A549 (cell line): ENCODE measurements around the gene HMGXB3. TPM values are rescaled to one million over a fixed set of nuclear protein-coding genes. Genes with fewer than 3 reads are reported as not detected.

ENCODE experiments used
- ATAC-seq, 2 experiments: fragments of 200-7000 bp in 1 of 2; fragments of >200 bp in 1 of 2; cut with Nextera tagmentation in 1 of 2; cut with Tn5 transposase in 1 of 2; 3 replicates each; pipeline versions ENCODE4 v1.8.0 to v1.9.1; 2018 to 2020; ENCODE audit warnings: mild to moderate bottlenecking in 1 of 2, moderate library complexity in 1 of 2
- CTCF ChIA-PET: fragments of 300-600 bp; sonication (Branson Sonifier 250); formaldehyde crosslinking; extraction: SDS; loops from one replicate; lab custom pipeline; 2021; ENCODE audit warnings: antibody characterized with exemption, inconsistent platforms; lab: Yijun Ruan, JAX
- POLR2A ChIA-PET: fragments of 350-600 bp; formaldehyde crosslinking; extraction: SDS; loops from one replicate; lab custom pipeline; 2021; ENCODE audit warnings: antibody characterized with exemption, inconsistent platforms; lab: Yijun Ruan, JAX
- DNase-seq, 2 experiments: peaks; one replicate each; pipeline versions ENCODE4 v3.0.0 to v3.0.0-alpha.2; 2011 to 2016; ENCODE audit warnings: low read depth in 1 of 2, low spot score in 1 of 2
- FAIRE-seq: peaks from 2 replicates; lab custom pipeline; 2011; peaks lifted over from hg19 to GRCh38; lab: Jason Lieb, UNC
- H3K27ac ChIP-seq, 2 experiments: fragments of >200 bp; sonication (Bioruptor Twin); formaldehyde crosslinking; 3 replicates each; pipeline ENCODE4 v1.5.1; 2016 to 2017
- H3K4me1 ChIP-seq: fragments of >200 bp; sonication (Bioruptor Twin); formaldehyde crosslinking; 3 replicates; pipeline ENCODE4 v1.6.1; 2016
- H3K4me2 ChIP-seq: fragments of >200 bp; sonication (Bioruptor Twin); formaldehyde crosslinking; 3 replicates; pipeline ENCODE4 v1.6.1; 2016
- H3K4me3 ChIP-seq: fragments of >200 bp; sonication (Bioruptor Twin); formaldehyde crosslinking; 3 replicates; pipeline ENCODE4 v1.5.1; 2016
- H3K9me3 ChIP-seq: fragments of >200 bp; sonication (Bioruptor Twin); formaldehyde crosslinking; 3 replicates; pipeline ENCODE4 v1.6.1; 2016
- BHLHE40 ChIP-seq: IDR thresholded peaks from 2 replicates; pipeline ENCODE4 v1.6.1; 2012; ENCODE audit warnings: low read depth, low read length, inconsistent platforms
- CBX2 ChIP-seq: fragments of 200-600 bp; sonication (generic); IDR thresholded peaks from 2 replicates; pipeline ENCODE4 v1.6.1; 2016; ENCODE audit warnings: low read depth, mild to moderate bottlenecking, borderline replicate concordance
- CHD4 ChIP-seq: fragments of 200-600 bp; sonication (generic); IDR thresholded peaks from 2 replicates; pipeline ENCODE4 v1.6.1; 2016; ENCODE audit warnings: antibody characterized with exemption, mild to moderate bottlenecking, borderline replicate concordance
- EP300 ChIP-seq, 2 experiments: fragments of >200 bp; sonication (Bioruptor Twin); formaldehyde crosslinking; IDR thresholded peaks; 2 replicates in 1 of 2; 3 replicates in 1 of 2; pipeline ENCODE4 v1.6.1; 2016 to 2017
- FOSB ChIP-seq: fragments of 250-450 bp; sonication (Bioruptor Pico); IDR thresholded peaks from 2 replicates; pipeline ENCODE4 v1.5.0; 2020; ENCODE audit warnings: mild to moderate bottlenecking, moderate library complexity
- FOSL2 ChIP-seq, 2 experiments: fragments of 450-650 bp in 1 of 2; fragments of >200 bp in 1 of 2; sonication (Bioruptor Twin) in 1 of 2; formaldehyde crosslinking; IDR thresholded peaks; 2 replicates each; pipeline versions ENCODE4 v1.5.0 to v1.6.1; 2016 to 2020; ENCODE audit warnings: mild to moderate bottlenecking in 1 of 2, moderate library complexity in 1 of 2
- FOXS1 ChIP-seq: fragments of 250-450 bp; sonication (Bioruptor Pico); IDR thresholded peaks from 2 replicates; pipeline ENCODE4 v1.5.0; 2020; ENCODE audit warnings: mild to moderate bottlenecking, moderate library complexity
- GATA3 ChIP-seq: IDR thresholded peaks from 2 replicates; pipeline ENCODE4 v1.6.1; 2012; ENCODE audit warnings: borderline replicate concordance
- HOXB5 ChIP-seq: fragments of 250-450 bp; sonication (Bioruptor Pico); IDR thresholded peaks from 2 replicates; pipeline ENCODE4 v1.5.0; 2020; ENCODE audit warnings: mild to moderate bottlenecking, moderate library complexity
- JUN ChIP-seq, 2 experiments: fragments of >200 bp; sonication (Bioruptor Twin); formaldehyde crosslinking; IDR thresholded peaks; 2 replicates in 1 of 2; 3 replicates in 1 of 2; pipeline ENCODE4 v1.6.1; 2016 to 2017
- KDM5A ChIP-seq: fragments of 200-600 bp; sonication (generic); IDR thresholded peaks from 2 replicates; pipeline ENCODE4 v1.6.1; 2016; ENCODE audit warnings: antibody characterized with exemption, mild to moderate bottlenecking
- MAFK ChIP-seq: fragments of 450-650 bp; IDR thresholded peaks from 2 replicates; pipeline ENCODE4 v1.6.1; 2014; ENCODE audit not compliant: partially characterized antibody
- MYC ChIP-seq: IDR thresholded peaks from 2 replicates; pipeline ENCODE4 v1.6.1; 2012; ENCODE audit warnings: mild to moderate bottlenecking, inconsistent platforms, low read length, improper control_type of control experiment, borderline replicate concordance
- NPAS2 ChIP-seq: fragments of 250-450 bp; sonication (Bioruptor Pico); IDR thresholded peaks from 2 replicates; pipeline ENCODE4 v1.8.0; 2022; ENCODE audit warnings: mild to moderate bottlenecking, moderate library complexity, borderline replicate concordance
- POLR2AphosphoS2 ChIP-seq: conservative IDR thresholded peaks from 2 replicates; pipeline ENCODE4 v1.6.1; 2012; ENCODE audit warnings: low read length, improper control_type of control experiment, inconsistent platforms
- RFX5 ChIP-seq: fragments of 450-650 bp; IDR thresholded peaks from 2 replicates; pipeline ENCODE4 v1.7.1; 2014; ENCODE audit warnings: antibody characterized with exemption, mild to moderate bottlenecking, moderate library complexity
- TFCP2L1 ChIP-seq: fragments of 250-450 bp; sonication (Bioruptor Pico); IDR thresholded peaks from 2 replicates; pipeline ENCODE4 v1.5.0; 2021; ENCODE audit warnings: mild to moderate bottlenecking
- ZNF302 ChIP-seq: fragments of 250-450 bp; sonication (Bioruptor Pico); IDR thresholded peaks from 2 replicates; pipeline ENCODE4 v1.9.0; 2021; ENCODE audit warnings: inconsistent platforms, mild to moderate bottlenecking, moderate library complexity
- WGBS: methylation state at CpG from one replicate; pipeline ENCODE4 v1.1.6; 2017; ENCODE audit errors: missing lambda C conversion rate; 5-methylcytosine and 5-hydroxymethylcytosine counted together
- polyA plus RNA-seq, 4 experiments: library from polyadenylated mRNA; depleted of rRNA in 3 of 4; stranded (reverse); fragments of >200 nt; fragmentation: RNase III in 1 of 4; extraction: RNeasy Plus Mini Kit Qiagen cat#74134 plus additional on column Dnase treatment in 1 of 4; gene quantifications; 2 replicates in 3 of 4; 3 replicates in 1 of 4; pipeline ENCODE4 v1.2.3, GENCODE V29; 2011 to 2017
- TF ChIP-seq, protein P1 (sequence below): IDR thresholded peaks from 2 replicates; pipeline ENCODE4 v1.6.1; 2012

HMGXB3 gene
- polyA plus RNA-seq, 2 of the 4 experiments (the other 2 are of a cell fraction), result 20.5 to 34.1 TPM

- no peak for ATAC-seq
- H3K27ac ChIP-seq, result no peak overlapping the region
- no peak for DNase-seq
- H3K4me2 ChIP-seq, result no peak overlapping the region
- no peaks in the 10 kb centered on the region for H3K9me3 ChIP-seq
- CTCF ChIA-PET, result interaction anchor here (0.7 to 2.5 kb wide), 5 partner anchors 11 to 184 kb away, joined by 3 to 11 read pairs (median 4); no protein-coding TSS in a partner anchor
- H3K4me3 ChIP-seq, result no peak overlapping the region
- peaks cover 19% of the 10 kb centered on the region for H3K4me1 ChIP-seq
- WGBS, result 93% methylated on average over 4 of the region's 4 CpGs
- POLR2A ChIA-PET, result no interaction called here
- TF ChIP-seq ZNF302 (CRISPR knock-in tag) (no peak), CBX2 (no peak), POLR2AphosphoS2 (no peak), HOXB5 (no peak), RFX5 (no peak), TFCP2L1 (no peak), CHD4 (no peak), FOSB (CRISPR knock-in tag) (no peak), BHLHE40 (no peak), JUN (IDR thresholded peaks at IDR 0.05) (no peak), KDM5A (no peak)
- no peak for FAIRE-seq
These were observed 34.1 kb downstream of the HMGXB3 start for GRCh38 chr5:150034662-150035061.

GRCh38 chr5:150035139-150035895, 34.8 kb downstream of the HMGXB3 start:
- peaks cover 19% of the 10 kb centered on the region for H3K4me1 ChIP-seq
- TF ChIP-seq MAFK, result peak; percentile 63
- TF ChIP-seq FOXS1, result no peak
- FAIRE-seq (no peak), DNase-seq (no peak), ATAC-seq (no peak)
- ChIA-PET CTCF (interaction anchor here (0.7 to 2.5 kb wide), 10 partner anchors 10 to 183 kb away, joined by 3 to 11 read pairs (median 4); no protein-coding TSS in a partner anchor), POLR2A (interaction anchor here (2.1 kb wide), 1 partner anchor 35 kb away, joined by 8 read pairs; the partner anchor contains the start of genes HMGXB3 and TIGD6)
- no peak overlapping the region for H3K27ac ChIP-seq
- H3K4me3 ChIP-seq, result no peak overlapping the region
- no peaks in the 10 kb centered on the region for H3K9me3 ChIP-seq
- H3K4me2 ChIP-seq, result no peak overlapping the region
- WGBS, result 84% methylated on average over 7 of the region's 7 CpGs

DNA sequence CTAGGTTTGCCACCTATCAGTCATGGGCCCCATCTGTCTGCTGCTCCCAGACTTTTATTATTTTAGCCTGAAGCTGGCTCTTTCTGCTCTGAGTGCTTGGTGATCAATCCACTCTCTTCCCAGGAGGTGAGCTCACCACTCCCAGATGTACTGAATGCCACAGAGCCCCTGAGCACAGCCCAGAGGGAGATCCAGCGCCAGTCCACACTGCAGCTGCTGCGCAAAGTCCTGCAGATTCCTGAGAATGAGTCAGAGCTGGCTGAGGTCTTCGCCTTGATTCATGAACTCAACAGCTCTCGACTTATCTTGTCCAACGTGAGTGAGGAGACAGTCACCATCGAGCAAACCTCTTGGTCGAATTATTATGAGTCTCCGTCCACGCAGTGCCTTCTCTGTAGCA, 36.0 kb downstream of the HMGXB3 start:
- ChIA-PET POLR2A (interaction anchor here (0.7 to 2.1 kb wide), 3 partner anchors 24 to 36 kb away, joined by 3 to 8 read pairs (median 4); partner anchors contain the start of genes HMGXB3 and TIGD6), CTCF (interaction anchor here (0.9 to 2.1 kb wide), 12 partner anchors 9 to 202 kb away, joined by 3 to 8 read pairs (median 4); no protein-coding TSS in a partner anchor)
- no peak for TF ChIP-seq MYC
- 0 out of 2 replicates have a peak, but pooled peaks have one; percentile 30 for TF ChIP-seq FOSL2 (IDR thresholded peaks at IDR 0.05)
- peak; percentile 66 for TF ChIP-seq FOSL2 (CRISPR knock-in tag; IDR thresholded peaks at IDR 0.05)
- TF ChIP-seq, protein P1, sequence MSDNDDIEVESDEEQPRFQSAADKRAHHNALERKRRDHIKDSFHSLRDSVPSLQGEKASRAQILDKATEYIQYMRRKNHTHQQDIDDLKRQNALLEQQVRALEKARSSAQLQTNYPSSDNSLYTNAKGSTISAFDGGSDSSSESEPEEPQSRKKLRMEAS, result 0 out of 2 replicates have a peak, but pooled peaks have one; percentile 33
- H3K9me3 ChIP-seq, result no peaks in the 10 kb centered on the region
- peak overlapping the region; percentile 29; the same call in 2 of the 3 replicates for H3K4me2 ChIP-seq
- H3K27ac ChIP-seq, result peak overlapping the region in 1 of 2 experiments; percentile 59; a peak in 2 of 6 replicates
- DNase-seq (peak; percentile 58 to 73), ATAC-seq (peak; percentile 98 to 99), FAIRE-seq (no peak)
- H3K4me1 ChIP-seq, result peaks cover 19% of the 10 kb centered on the region
- 23% methylated on average over 9 of the region's 9 CpGs for WGBS
- no peak overlapping the region for H3K4me3 ChIP-seq

- ChIA-PET CTCF (interaction anchor here (0.6 to 1.2 kb wide), 3 partner anchors 10 to 417 kb away, joined by 3 to 4 read pairs (median 3); no protein-coding TSS in a partner anchor), POLR2A (no interaction called here)
- no peak overlapping the region for H3K27ac ChIP-seq
- H3K4me3 ChIP-seq, result no peak overlapping the region
- no peaks in the 10 kb centered on the region for H3K9me3 ChIP-seq
- DNase-seq, result no peak
- H3K4me2 ChIP-seq, result no peak overlapping the region
- no peak for FAIRE-seq
- ATAC-seq, result no peak
- 90% methylated on average over 2 of the region's 2 CpGs for WGBS
- TF ChIP-seq MAFK (no peak), NPAS2 (CRISPR knock-in tag) (no peak), GATA3 (no peak), EP300 (IDR thresholded peaks at IDR 0.05) (no peak)
- H3K4me1 ChIP-seq, result peaks cover 19% of the 10 kb centered on the region
These were observed 38.0 kb downstream of the HMGXB3 start for GRCh38 chr5:150038547-150038946.
